Measurements from ENCODE around the gene BDKRB2.

BDKRB2 gene

DNA sequence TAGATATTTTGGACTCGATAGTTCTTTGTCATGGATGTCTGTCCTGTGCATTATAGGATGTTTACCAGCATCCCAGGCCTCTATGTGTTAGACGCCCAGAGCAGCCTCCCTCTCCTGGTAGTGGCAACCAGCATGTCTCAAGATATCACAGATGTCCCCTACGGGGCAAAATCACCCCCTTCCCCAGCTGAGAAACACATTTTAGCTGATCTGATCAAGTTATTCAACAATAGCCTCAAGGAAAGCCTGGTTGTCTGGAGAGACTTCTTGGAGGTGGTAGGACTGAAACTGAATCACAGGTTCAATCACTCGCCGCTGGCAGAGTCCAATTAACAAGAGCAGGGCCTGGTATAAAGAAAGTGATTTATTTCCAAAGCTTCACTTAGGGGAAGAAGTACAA, 69.0 kb downstream of the BDKRB2 start:
- no peak for TF ChIP-seq ZFX (IDR thresholded peaks at IDR 0.05; ENCODE audit: borderline replicate concordance)
- H3K27ac ChIP-seq = no peak overlapping the region

DNA sequence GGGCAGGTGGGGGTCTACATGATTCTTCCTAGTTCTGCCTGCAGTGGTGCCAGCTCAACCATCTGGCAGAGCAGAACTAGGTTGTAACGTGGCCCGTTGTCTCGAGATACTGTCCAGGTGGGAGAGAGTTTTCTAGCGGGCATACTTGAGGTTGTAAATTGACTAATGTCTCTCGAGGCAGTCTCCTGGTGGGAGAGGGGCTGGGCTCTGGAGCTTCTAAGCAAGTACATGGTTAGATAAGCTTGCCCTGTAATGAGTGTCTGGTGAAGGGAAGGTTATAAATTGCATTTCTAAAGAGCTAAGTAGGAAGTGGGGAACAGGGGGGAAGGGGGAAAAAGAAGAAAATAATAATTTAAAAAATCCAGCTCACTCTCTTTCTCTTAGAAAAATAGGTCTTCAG, 69.5 kb downstream of the BDKRB2 start:
- TF ChIP-seq, protein P1, sequence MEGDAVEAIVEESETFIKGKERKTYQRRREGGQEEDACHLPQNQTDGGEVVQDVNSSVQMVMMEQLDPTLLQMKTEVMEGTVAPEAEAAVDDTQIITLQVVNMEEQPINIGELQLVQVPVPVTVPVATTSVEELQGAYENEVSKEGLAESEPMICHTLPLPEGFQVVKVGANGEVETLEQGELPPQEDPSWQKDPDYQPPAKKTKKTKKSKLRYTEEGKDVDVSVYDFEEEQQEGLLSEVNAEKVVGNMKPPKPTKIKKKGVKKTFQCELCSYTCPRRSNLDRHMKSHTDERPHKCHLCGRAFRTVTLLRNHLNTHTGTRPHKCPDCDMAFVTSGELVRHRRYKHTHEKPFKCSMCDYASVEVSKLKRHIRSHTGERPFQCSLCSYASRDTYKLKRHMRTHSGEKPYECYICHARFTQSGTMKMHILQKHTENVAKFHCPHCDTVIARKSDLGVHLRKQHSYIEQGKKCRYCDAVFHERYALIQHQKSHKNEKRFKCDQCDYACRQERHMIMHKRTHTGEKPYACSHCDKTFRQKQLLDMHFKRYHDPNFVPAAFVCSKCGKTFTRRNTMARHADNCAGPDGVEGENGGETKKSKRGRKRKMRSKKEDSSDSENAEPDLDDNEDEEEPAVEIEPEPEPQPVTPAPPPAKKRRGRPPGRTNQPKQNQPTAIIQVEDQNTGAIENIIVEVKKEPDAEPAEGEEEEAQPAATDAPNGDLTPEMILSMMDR (IDR thresholded peaks at IDR 0.05) = no peak
- no peak for TF ChIP-seq ZFX (IDR thresholded peaks at IDR 0.05; ENCODE audit: borderline replicate concordance)
- H3K27ac ChIP-seq = no peak overlapping the region

DNA sequence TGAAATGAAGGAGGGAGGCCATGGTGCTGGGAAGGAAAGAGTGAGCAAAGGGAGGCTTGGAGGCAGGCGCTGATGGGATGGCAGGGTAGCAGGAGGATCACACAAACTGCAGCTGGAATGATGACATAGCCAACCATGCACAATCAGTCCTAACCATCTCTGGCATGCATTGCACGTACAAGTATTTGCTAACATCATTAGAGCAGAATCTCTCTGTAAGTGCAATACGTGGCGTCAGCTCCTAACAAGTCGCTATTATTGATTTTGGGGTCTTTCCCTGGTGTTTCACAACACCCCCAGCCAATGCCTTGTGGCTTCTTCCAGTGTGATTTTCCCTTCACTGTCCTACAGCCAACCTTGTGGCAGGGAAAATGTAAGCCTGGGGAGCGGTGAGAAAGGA, 69.9 kb downstream of the BDKRB2 start:
- no peak for TF ChIP-seq ZFX (IDR thresholded peaks at IDR 0.05; ENCODE audit: borderline replicate concordance)
- TF ChIP-seq, protein P1 (IDR thresholded peaks at IDR 0.05) = no peak
- no peak overlapping the region for H3K27ac ChIP-seq

DNA sequence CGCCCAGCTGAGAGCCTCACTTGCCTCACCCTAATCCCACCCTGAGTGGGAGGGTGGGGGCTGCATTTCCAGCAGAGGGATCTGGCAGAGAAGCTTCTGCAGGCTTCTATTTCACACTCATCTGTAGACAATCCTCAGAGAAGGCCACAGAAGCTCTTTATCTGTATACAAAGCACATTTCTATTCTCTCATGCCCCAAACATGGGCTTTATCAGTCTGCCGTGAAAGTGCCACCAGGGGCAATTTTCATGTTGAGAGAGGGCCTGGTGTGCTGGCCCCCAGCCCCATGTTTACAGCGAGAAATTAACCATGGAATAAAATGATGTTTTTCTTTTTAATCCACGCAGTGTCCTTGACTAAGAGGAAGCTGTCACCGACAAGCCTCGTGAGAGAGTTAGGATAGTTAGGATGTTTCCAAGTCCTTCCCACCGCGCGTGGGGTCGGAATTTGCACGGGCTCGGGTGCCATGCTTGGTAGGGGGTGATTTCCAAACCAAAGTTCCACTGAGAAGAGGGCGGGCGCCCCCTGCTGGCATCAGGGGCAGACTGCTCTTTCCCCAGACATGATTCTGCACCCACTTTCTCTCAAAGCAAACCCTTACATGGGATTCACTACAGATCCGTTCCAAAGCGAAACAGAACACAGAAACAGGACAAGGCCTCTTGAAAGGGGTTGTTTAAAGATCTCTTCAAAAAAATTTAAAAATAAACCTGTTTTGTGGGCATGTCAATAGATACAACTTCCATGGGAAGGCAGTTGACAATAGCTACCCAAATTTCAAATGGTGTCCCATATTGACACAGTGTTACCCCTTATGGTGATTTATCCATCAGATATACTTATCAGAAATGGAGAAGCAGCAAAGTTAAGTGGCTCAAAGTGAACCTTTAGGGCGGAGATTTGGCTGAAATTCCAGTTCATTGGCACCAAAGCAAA, 70.8 kb downstream of the BDKRB2 start:
- no peak overlapping the region for H3K27ac ChIP-seq

DNA sequence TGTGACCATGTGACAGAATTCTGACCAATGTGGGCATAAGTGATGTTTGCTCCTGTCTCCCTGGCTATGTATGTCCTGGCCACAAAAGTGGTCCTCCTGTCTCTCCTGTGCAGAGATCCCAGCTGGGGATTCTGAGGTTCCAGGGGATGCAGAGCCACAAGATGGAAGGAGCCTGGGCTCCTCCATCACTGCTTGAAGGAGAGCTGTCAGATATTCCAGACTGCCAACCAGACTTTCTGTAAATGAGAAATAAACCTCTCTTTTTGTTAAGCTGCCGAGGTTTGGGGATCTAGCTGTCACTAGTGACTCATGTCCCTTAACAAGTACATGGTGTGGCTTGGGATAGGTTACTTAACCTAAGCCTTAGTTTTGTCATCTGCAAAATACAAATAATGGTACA, 73.3 kb downstream of the BDKRB2 start:
- TF ChIP-seq, protein P1 (IDR thresholded peaks at IDR 0.05) = no peak
- TF ChIP-seq ZFX (IDR thresholded peaks at IDR 0.05; ENCODE audit: borderline replicate concordance) = no peak
- no peak overlapping the region for H3K27ac ChIP-seq

More for the DNA sequence above, 70.8 kb downstream of the BDKRB2 start:
- no peak for TF ChIP-seq ZFX (IDR thresholded peaks at IDR 0.05; ENCODE audit: borderline replicate concordance)
- TF ChIP-seq, protein P1 (IDR thresholded peaks at IDR 0.05) = peak; percentile 98

DNA sequence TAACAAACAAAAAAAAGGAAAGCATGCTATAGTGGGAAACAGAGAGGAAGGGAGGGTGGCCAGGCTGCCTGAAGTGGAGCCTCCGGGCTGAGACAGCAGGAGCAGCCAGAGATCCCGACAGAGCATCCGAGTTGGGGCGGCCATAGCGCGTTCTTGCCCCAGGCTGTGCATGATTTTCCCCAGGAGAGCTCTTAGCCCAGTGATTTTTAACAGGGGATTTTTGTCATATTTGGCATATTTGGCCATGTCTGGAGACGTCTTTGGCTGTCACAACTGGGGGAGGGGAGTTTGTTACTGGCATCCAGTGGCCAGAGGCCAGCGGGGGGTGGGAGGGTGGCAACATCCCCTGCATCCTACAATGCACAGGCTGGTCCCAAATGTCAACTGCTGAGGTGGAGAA, 74.9 kb downstream of the BDKRB2 start:
- H3K27ac ChIP-seq = no peak overlapping the region
- TF ChIP-seq, protein P1 (IDR thresholded peaks at IDR 0.05) = no peak
- TF ChIP-seq ZFX (IDR thresholded peaks at IDR 0.05; ENCODE audit: borderline replicate concordance) = no peak

DNA sequence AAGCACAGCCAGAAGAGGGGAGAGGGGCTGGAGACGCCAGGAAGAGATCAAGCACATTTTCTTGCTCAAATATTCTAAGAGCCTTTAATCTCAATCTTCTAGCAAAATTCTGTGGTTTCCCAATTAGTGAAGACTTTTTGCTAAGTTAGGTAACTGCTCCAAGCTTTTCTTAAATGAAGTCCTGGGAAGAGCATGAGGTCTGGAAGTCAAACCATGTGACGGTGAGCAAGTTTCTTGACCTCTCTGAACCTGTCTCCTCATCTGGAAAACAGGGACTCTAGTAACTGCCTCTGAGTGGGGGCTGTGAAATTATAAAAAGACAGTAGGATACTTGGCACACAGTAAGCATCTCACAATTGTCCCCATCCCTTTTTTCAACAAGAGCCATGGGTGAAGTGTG, 75.5 kb downstream of the BDKRB2 start:
- no peak overlapping the region for H3K27ac ChIP-seq
- TF ChIP-seq, protein P1 (IDR thresholded peaks at IDR 0.05) = no peak
- TF ChIP-seq ZFX (IDR thresholded peaks at IDR 0.05; ENCODE audit: borderline replicate concordance) = no peak
